AML-193 (cell line): ENCODE results near the gene TRANK1.

Experiments used
- DNase-seq, 2 experiments: peaks; one replicate each; lab custom pipeline; 2025; lab: John Stamatoyannopoulos, UW

The TRANK1 gene

DNA sequence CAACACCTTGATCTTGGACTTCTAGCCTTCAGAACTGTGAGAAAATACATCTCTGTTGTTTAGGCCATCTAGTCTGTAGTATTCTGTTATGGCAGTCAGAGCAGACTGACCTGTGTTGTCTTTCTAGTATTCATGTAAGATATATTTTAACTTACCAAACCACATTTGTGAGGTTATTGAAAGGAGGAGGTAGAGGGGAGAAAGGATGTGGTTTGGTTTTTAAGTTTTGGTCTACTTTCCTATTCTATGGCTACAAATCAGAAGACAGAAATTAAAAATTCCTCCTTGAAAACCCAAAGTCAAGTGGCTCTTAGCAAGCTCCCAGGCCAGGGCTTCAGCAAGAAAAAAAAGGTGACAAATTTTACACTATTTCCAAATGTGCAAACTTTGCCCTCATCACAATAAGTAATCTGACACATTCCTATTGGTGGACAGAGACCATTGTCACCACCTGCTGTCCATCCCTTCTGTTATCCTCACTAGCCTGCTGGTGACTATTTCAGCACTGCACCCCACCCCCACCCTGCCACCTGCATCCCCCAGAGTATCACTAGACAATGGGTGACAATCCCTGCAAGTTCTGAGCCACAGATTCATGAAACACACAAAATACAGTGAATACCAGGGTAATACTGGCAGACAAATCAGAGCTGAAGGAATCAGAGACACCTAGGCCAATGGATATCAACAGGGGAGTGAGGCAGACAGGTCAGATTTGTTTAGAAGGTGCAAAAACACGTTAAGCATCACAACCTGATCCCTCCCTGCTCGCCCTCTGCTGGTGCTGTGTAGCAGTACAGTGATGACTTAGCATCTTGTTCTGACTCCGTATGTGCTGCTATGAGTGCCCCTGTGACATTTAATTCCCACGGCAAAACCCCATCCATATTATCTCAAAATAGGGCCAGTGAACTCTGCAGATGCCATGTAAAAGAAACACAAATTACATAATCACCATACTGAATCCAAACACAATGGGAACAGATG lies 101.5 kb downstream of the TRANK1 start:
- peak in 1 of 2 experiments; percentile 26 for DNase-seq

DNA sequence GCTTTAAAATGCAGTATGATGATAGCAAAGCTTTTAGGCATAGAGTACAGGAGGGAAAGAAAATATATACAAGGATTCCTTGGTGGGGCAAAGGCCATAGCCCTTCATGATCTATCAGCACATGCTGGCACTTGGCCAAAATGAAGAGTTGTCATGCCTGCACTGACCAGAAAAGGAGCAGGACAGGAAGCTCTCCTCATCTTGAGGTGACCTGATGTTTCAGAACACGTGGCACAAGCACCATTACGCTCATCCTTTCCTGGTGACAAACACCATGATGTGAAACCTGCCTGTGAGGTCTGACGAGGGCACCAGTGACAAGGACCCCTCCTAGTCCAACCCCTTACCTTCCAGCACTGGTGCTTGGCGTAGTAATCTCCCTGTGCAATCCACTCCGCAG lies 102.6 kb downstream of the TRANK1 start:
- DNase-seq: no peak

DNA sequence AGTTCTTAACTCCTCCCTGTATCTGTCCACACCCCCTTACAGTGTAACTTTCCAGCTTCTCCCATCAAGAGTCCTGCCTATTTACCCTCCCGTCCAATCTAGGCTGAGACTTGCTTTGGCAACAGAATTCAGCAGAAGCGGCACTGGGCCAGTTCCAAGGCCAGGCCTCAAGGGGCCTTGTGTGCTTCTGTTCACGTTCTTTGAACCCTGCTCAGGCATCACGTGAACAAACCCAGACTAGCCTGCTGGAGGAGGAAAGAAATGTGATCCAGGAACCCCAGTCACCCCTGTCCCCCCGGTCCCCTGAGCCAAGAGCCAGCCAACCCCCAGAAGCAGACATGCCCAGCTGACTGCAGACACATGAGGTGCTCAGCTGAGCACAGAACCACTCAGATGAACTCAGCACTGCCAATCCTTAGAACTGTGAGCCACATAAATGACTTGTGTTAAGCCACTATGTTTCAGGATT lies 104.4 kb downstream of the TRANK1 start:
- no peak for DNase-seq

DNA sequence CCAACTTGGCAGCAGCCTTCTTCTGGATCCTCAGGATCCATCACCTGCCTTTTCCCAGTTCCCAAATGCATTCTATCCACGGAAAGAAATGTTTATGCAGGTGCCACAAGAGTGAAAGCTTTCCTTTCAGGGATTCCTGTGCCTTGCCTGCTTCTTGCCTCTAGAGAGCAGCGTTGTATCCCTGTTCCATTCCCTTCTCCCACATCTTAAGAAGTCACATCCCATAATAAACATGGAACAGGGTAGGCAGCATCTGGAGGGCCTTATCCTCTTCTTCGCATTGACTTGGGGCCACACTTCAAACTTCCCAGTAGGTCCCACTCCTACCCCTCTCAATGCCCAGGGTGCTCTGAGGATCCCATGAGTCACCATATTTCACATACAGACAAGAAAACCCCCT lies 107.8 kb downstream of the TRANK1 start:
- no peak for DNase-seq

DNA sequence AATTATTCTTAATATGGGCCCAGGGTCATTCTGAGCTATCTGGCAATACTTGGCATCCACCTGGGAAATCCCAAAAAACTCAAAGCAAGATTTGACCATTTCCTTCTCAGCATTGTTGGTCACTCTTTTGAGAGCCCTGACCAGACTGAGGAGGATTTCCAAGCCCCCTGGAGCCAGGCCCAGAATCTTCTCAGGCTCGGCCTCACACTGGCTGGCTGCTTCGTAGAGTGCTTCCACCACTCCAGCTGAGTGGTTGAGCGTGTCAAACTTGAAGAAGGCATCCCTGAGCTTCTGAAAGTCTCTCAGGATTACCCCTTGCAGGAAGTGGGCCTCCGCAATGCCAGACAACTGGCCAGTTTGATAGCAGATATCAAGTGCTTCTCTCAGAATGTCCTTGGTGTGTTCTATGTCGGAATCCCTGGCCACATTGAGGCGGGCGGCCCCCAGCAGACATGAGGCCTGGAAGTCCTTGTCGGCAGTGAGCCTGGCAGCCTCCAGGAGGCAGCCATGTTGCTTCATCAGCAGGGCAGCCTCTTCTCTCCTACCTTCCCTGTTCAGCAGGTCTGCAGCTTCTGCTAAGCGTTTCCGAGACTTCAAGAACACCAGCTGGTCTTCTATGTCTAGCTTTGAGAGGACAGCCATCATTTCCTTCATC lies 111.6 kb downstream of the TRANK1 start:
- DNase-seq: no peak

DNA sequence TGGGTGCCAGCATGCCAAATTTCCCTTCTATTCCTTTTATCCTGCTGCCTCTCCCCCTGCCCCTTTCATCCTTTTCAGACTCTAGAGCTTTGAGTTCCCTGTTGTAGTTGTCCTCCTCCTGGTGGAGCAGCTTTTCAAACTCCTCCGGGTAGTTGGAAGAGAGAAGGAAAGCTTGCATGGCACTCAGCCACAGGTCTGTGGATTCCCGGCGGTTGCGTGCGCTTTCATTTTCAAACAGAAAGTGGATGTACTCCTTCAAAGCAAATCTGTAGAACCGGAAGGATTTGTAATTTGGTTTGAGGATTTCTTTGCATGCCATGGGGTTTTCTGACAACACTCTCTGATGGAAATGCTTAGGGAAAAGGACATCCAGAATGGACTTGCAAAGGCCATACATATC lies 112.4 kb downstream of the TRANK1 start:
- no peak for DNase-seq

DNA sequence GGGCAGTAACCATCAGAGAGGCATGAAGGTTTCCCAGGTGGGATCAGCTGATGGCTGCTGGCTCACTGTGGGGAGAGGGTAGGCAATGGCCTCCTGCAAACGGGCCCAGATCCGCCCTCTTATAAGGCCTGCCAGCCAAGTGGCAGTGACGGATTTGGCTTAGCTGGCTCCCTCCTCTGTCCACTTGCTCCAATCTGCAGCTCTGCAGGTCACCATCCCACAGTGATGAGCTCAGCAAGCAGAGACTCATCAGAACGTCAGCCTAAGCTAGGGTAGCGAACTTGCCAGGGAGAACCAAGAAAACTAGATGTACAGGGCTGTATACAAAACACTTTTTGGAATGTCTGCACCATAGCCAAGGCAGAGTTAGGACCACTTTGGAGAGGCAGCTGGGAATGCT lies 117.7 kb downstream of the TRANK1 start:
- DNase-seq: no peak

DNA sequence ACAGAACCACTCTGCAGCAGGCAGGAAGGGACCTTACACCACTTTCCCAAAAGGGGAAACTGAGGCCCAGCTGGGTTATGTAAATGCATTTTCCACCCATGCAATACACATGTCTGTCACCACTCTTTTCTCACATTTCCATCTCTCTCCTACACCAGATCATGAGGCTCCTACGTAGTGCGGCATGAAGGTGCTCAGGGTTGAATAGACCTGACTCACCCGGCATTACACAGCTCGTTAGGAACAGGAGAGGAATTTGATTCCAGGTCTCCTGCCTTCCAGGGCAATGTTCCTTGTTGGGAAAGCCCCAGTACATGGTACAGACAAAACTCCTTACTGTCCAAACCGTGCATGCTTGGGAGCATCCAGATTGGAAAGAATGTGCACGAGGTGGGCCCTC lies 118.6 kb downstream of the TRANK1 start:
- no peak for DNase-seq

DNA sequence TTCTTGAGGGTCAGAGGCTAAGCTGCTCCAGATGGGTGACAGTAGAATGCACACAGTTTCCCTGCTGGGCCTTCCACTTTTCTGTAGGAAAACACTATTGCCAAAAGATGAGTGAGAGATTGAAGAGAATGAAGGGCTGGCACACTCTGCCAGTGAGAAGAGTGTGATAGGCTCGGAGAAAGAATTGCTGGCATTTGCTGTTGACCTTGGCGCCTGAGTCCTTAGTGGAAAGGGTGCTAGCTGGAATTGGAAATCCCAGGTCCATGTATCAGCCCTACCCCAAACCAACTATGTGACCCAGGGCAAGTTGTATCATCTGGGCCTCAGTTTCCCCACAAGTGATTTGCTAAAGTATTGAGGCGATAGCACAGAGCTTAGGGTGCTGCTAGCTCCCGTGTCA lies 120.4 kb downstream of the TRANK1 start:
- DNase-seq: no peak

DNA sequence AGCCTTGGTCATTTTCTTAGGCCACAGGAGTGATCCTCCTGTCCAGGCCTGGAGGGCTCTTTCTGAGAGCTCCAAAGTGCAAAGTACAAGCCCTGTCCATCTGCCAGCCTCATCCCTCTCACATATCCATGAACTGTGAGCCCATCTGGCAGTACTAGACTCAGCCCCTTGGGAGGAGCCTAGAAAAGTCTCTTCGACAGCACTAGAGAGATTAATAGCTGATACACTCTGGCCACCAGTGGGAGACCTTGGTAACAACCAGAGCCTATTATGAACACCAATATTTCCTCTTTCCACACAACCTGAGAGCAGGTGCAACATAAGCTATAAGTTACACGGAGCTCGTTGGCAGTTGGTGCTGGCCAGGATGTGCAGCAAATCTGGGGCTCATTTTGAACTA lies 121.0 kb downstream of the TRANK1 start:
- DNase-seq: no peak

DNA sequence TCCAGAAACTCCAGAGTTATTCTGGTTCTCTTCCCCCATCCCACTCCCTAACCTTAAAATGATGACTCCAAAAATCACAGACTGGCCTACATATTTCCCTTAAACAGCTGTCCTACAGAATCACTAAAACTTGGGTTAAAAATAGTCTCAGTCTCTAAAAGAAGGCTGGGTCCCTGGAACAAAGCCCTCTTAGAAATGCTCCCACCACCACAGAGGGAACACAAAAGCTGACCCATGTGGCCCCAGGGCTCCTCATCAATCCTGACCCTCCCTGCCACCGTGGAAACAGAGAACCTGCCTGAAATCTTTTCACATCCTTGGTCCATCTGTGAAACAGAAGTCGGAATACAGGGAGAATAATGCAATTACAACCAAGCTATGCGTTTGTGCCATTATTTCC lies 124.8 kb downstream of the TRANK1 start:
- DNase-seq: no peak

DNA sequence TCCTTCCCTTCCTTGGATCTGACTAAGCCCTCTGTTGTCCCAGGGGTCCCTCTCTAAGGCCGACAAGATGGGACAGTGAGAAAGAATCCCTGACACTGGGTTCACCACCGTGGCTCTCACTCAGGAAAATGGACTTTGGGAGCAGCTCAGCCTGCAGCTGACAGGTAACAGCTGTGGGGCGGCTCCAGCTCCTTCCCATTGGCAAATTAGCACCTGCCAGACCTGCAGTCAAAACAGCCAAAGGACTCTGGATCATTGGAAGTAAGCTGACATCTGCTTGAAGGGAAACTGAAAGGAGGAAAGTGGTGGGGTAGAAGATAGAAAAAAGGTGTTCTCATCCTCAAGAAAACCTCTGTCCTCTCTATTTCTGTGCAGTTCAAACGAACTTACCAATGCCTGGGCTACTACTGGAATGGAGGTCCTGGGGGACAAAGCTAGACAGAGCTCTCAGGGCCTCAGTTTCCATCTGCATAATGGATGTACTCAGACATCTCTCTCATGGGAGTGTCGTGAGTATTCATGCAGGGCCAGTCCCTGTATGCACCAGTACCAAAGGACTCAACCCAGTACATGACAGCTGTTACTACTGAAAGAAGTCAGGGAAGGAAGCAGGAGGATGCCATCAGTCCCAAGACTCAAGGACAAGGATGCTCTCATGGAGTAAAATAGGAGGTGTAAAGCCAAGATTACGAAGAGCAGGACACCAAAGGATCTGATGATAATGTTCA lies 126.9 kb downstream of the TRANK1 start:
- no peak for DNase-seq

DNA sequence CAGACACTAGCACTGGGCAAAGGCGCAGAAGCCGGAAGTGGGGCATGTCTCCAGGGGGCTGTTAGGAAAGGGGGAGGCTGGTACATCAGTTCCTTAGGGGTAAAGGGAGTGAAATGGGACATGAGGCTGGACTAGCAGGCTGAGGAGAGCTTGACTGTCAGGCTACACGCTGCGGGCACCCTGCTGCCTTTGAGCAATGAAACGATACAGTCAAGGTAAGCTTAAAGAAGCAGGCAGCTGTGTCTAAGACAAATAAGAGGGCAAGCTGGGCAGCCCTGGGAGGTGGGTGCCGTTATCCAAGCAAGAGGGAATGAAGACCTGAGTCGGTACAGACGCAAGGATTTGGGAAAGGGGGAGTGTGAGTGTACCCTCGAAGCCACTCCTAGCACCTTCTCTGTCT lies 129.5 kb downstream of the TRANK1 start:
- no peak for DNase-seq

DNA sequence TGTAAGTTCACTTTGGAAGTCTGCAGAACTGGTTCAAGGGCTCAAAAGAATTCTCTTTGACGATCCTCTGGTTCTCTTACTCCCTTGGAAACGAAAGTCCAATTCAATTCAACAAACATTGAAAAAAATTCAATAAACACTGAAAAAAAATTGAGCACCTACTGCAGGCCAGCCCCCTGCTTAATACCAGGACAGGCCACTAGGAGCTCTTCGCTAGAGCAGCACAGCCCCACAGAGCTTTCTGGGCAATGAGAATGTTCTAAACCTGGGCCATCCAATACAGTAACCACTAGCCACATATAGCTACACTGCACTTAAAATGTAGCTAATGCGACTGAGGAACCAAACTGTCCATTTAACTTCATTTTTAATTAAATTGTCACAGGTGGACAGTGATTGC lies 130.1 kb downstream of the TRANK1 start:
- no peak for DNase-seq

DNA sequence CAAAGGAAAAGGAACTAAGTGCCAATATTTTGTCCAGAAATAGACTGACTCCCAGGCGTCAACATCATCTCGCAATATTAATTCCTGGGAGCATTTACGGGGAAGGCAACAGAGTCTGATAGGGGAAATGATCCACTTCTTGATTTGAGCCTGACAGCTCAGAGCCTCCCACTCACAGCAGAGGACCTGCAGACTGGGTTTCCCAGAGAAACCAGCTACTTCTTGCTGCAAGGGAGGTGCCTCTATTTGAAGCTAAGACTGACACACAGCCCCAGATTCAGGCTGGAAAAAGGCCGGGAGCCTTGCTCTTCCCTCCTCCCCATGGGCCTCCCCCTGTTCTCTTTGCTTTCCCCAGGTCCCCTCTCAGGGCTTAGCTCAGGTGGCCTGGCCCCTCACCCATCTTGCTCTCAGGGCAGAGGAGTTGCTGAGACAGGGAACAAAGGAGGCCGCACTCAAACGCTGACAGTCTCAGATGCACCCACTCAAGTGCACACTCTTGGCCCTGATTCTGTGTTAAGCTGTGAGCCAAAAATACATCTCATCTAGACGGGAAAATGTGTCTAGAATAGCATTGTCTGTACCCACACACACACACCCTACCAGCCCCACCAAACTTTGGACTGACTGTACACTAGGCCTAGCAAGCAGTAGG lies 130.7 kb downstream of the TRANK1 start:
- no peak for DNase-seq

DNA sequence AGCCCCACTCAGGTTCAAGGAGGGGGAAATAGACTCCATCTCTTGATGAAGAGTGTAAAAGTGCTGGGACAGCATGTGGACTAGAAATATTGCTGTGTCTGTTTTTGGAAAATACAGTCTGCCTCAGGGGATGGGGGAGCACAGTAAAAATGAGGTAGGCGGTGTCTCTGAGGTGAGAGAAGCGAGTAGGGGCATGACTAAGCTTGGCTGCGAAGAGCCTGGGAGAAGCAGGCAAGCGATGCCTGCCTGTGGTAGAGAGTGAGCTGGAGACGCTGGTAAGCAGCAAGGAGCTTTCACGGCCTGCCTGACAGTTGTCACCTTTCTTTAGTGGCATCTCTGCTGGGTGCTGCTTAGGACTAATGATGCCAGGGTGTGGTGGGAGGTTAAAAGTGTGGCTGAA lies 131.5 kb downstream of the TRANK1 start:
- no peak for DNase-seq

DNA sequence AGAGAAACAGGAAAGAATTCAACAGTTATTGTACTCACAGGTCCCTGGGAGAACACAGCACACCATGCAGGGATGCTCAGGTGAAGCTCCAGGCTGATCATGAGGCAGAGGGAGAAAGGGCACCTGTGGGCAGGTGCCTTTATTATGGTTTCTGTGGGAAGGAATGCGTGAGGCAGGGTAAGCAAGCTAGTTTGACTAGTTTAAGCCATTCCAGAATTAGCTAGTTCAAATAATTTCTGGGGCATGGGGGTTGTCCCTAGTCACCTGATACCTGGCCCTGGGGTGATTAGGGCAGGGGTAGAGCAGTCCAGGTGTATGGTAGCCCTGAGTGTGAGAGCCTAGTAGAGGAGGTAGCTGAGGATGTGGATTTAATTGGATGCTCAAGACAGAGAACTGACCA lies 132.6 kb downstream of the TRANK1 start:
- DNase-seq: no peak

DNA sequence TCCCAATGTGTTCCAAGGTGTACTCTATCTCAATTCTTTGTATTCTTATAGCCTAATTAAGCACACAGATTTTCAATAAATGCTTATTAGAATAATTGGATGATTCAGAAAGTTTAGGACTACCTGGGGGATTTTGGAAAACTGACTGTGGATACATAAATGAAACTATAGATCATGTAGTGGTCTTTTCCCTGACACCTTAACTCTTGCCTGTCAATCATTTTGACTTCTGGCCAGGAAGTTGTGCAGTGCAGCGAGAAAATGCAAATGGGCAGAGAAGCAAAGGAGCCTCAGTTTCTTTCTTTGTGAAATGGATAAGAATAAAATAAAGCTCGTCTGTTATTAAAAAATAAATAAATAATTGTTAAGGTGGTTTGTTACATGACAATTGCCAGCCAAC lies 133.1 kb downstream of the TRANK1 start:
- no peak for DNase-seq

DNA sequence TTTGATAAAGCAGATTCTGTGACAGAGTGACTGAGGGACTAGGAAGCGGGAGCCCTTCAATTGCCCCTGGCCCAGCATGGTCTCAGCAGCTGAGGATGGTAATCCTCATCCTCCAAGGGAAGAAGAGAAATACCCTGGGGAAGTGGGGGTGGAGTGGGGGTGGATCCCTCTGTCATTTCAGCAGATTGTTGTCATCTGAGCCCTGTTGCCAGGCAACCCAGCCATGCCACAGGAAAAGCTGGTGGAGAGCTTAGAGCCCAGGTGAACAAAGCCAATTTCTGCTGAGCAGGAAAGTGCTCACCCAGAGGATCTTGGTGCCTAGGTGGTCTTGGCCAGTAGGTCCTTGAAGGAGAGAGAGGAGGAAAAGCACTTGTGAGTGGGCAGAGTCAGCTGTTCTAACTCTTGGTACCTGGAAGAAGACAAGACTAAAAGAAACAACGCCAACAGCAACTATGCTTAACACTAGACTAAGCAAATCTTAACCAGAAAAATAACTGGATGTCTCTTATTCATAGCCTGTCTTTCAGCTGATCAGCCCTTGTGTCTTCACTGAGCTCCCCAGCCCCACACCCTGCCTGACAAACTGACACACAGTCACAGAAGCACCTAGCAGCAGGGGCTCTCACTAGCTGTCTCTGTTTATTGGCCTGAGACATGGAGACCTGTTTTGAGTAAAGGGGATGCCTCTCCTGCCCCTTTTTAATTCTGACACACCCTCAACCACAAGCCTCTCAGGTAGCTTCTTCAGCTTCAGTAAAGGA lies 140.4 kb downstream of the TRANK1 start:
- no peak for DNase-seq

DNA sequence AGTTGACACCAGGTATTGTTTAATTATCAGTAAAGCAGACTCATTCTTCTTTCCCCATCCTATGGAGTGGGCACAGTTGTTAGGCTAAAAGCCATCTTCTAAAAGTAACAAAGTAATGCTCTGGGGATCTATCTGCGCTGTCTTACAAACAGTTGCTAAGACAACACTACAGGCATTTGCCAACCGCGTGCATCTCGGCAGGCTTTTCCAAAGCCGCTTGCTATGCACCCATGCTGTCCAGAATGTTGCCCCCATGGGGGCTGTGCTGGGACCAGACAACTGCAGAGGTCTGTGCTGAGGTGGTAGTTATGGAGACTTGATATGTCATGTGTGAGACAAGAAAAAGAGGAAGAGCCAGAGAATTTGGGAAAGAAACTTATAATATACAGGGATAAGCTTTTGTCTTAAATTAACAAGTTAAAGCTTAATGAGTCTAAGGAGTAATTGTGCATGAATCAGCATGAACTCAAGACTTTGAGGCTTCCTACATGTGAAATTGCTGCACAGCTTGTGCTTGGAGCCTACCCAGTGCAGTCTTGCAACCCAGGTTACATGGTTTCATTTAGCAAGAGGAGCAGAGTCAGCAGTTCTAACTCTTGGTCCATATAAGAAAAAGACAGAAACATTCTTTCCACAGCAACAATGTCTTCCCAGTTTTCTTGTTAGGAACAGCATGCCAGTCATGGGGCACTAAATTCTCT lies 141.6 kb downstream of the TRANK1 start:
- no peak for DNase-seq
